ENCODE measurements around the gene TMEM60. TPM values are rescaled to one million over a fixed set of nuclear protein-coding genes. Genes with fewer than 3 reads are reported as not detected.

The TMEM60 gene
- polyA plus RNA-seq, 1 donor, result 28.0 TPM

GRCh38 chr7:77833136-77833535 lies 34.9 kb upstream of the TMEM60 start:
- WGBS (ENCODE audit: insufficient coverage, low lambda C conversion rate), result 100% methylated on average over 1 of the region's 1 CpG
- Histone ChIP-seq H3K9me3 (ENCODE audit: control insufficient read depth, low read depth, low read length) (no peaks in the 10 kb centered on the region), H3K27ac (ENCODE audit: low read length) (no peak overlapping the region)

DNA sequence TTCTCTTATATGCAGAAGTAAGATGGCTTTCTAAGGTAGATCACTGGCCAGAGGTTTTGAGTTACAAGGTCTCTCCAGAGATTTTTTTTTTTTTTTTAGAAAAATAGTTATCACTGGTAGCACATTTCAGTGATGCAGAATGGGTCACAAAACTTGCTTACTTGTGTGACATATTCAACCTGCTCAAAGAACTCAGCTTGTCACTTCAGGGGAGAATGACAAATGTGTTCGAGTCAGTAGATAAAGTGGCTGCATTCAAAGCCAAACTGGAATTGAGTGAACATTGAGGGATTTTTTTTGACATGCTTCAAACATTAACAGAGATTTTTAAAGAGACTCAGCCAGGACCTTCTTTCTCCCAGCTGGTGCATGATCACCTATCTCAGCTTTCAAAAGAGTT lies 33.7 kb upstream of the TMEM60 start:
- DNase-seq, result no peak
- WGBS (ENCODE audit: insufficient coverage, low lambda C conversion rate), result no CpG with 5 or more reads among the region's 1 CpG
- Histone ChIP-seq H3K9me3 (ENCODE audit: control insufficient read depth, low read depth, low read length) (no peaks in the 10 kb centered on the region), H3K27me3 (ENCODE audit: control insufficient read depth, insufficient read depth, low read length) (no peaks in the 10 kb centered on the region), H3K4me3 (ENCODE audit: low read length) (no peak overlapping the region), H3K27ac (ENCODE audit: low read length) (no peak overlapping the region), H3K4me1 (ENCODE audit: control insufficient read depth, insufficient read depth, low read length) (peaks cover 5% of the 10 kb centered on the region), H3K36me3 (ENCODE audit: control insufficient read depth, insufficient read depth, low read length) (no peaks in the 10 kb centered on the region)

More at GRCh38 chr7:77833136-77833535, 34.9 kb upstream of the TMEM60 start:
- no peak for DNase-seq
- Histone ChIP-seq H3K27me3 (ENCODE audit: control insufficient read depth, insufficient read depth, low read length) (no peaks in the 10 kb centered on the region), H3K4me1 (ENCODE audit: control insufficient read depth, insufficient read depth, low read length) (peaks cover 8% of the 10 kb centered on the region), H3K4me3 (ENCODE audit: low read length) (no peak overlapping the region), H3K36me3 (ENCODE audit: control insufficient read depth, insufficient read depth, low read length) (no peaks in the 10 kb centered on the region)

DNA sequence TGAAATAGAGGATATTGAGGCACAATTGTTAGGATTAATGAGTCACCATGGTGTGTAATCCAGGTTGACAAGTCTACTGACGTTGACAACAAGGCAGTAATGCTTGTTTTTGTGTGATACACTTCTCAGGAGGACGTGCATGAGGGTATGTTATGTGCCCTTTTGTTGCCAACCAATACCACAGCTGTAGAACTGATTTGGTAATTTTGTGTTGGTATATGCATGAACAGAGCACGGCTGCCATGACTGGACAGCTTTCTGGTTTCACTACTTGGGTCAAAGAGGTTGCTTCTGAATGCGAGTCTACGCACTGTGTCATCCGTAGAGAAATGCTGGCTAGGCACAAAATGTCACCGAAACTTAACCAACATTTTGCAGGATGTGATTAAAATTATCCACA lies 33.2 kb upstream of the TMEM60 start:
- Histone ChIP-seq H3K4me3 (ENCODE audit: low read length) (no peak overlapping the region), H3K27ac (ENCODE audit: low read length) (no peak overlapping the region), H3K27me3 (ENCODE audit: control insufficient read depth, insufficient read depth, low read length) (no peaks in the 10 kb centered on the region), H3K36me3 (ENCODE audit: control insufficient read depth, insufficient read depth, low read length) (no peaks in the 10 kb centered on the region), H3K9me3 (ENCODE audit: control insufficient read depth, low read depth, low read length) (no peaks in the 10 kb centered on the region), H3K4me1 (ENCODE audit: control insufficient read depth, insufficient read depth, low read length) (peaks cover 5% of the 10 kb centered on the region)
- 100% methylated on average over 1 of the region's 7 CpGs for WGBS (ENCODE audit: insufficient coverage, low lambda C conversion rate)
- DNase-seq, result no peak

DNA sequence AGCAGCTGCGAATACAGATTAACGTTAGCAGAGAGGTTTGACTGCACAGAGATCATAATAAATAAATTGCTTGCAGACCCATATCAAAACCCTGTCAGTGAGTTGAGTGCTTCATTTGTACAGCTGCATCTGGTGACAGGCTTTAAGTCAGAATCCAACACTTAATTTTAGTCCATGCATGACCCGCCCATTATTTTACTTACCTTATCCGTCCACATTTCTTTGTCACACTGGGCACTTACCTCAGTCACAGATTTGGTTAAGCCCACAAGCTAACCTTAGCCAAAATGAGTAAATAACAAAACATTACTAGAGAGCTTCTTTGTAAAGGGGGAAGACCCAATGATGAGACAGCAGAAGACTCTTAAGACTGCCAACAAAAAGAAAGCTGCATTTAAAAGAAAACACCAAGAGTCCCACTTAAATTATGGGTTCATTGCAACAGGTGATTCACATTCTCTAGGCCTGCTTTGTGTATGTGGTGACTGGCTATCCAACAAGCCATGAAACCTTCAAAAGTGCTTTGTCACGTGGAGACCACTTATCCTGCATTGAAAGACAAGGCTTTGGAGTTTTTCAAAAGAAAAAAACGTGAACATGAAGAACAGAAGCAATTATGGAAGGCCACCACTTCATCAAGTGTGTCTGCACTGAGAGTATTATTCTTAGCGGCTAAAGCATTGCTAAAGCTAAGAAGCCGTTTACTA lies 32.6 kb upstream of the TMEM60 start:
- WGBS (ENCODE audit: insufficient coverage, low lambda C conversion rate), result 86% methylated on average over 1 of the region's 8 CpGs
- peaks cover 5% of the 10 kb centered on the region for H3K4me1 ChIP-seq (ENCODE audit: control insufficient read depth, insufficient read depth, low read length)
- no peak overlapping the region for H3K4me3 ChIP-seq (ENCODE audit: low read length)

GRCh38 chr7:77827999-77828398 lies 29.8 kb upstream of the TMEM60 start:
- 80% methylated on average over 1 of the region's 2 CpGs for WGBS (ENCODE audit: insufficient coverage, low lambda C conversion rate)
- Histone ChIP-seq H3K27me3 (ENCODE audit: control insufficient read depth, insufficient read depth, low read length) (no peaks in the 10 kb centered on the region), H3K4me3 (ENCODE audit: low read length) (no peak overlapping the region), H3K4me1 (ENCODE audit: control insufficient read depth, insufficient read depth, low read length) (no peaks in the 10 kb centered on the region), H3K9me3 (ENCODE audit: control insufficient read depth, low read depth, low read length) (peaks cover 10% of the 10 kb centered on the region), H3K36me3 (ENCODE audit: control insufficient read depth, insufficient read depth, low read length) (no peaks in the 10 kb centered on the region), H3K27ac (ENCODE audit: low read length) (no peak overlapping the region)
- no peak for DNase-seq

More for the DNA sequence above, 32.6 kb upstream of the TMEM60 start:
- no peak for DNase-seq
- Histone ChIP-seq H3K27ac (ENCODE audit: low read length) (no peak overlapping the region), H3K36me3 (ENCODE audit: control insufficient read depth, insufficient read depth, low read length) (no peaks in the 10 kb centered on the region), H3K27me3 (ENCODE audit: control insufficient read depth, insufficient read depth, low read length) (no peaks in the 10 kb centered on the region), H3K9me3 (ENCODE audit: control insufficient read depth, low read depth, low read length) (no peaks in the 10 kb centered on the region)

DNA sequence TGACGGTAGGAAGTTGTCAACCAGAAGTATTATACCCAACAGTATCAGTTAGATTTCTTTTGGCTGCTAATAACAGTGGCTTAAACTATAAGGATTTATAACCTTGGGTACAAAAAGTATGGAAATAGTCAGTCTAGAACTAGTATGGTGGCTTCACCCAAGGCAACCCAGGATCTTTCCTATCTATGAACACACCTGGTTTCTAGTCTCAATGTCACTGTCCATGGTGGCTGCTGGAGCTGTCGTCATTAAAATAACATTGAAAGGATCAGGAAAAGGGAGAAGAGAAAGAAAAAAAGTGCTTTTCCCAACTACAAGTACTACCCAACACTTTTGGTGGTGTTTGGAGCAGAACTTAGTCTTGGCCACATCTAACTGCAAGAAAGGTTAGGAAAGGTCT lies 28.1 kb upstream of the TMEM60 start:
- DNase-seq, result no peak
- 83% methylated on average over 2 of the region's 2 CpGs for WGBS (ENCODE audit: insufficient coverage, low lambda C conversion rate)
- no peak overlapping the region for H3K27ac ChIP-seq (ENCODE audit: low read length)
- H3K36me3 ChIP-seq (ENCODE audit: control insufficient read depth, insufficient read depth, low read length), result no peaks in the 10 kb centered on the region
- H3K4me1 ChIP-seq (ENCODE audit: control insufficient read depth, insufficient read depth, low read length), result no peaks in the 10 kb centered on the region
- peaks cover 23% of the 10 kb centered on the region for H3K9me3 ChIP-seq (ENCODE audit: control insufficient read depth, low read depth, low read length)
- no peaks in the 10 kb centered on the region for H3K27me3 ChIP-seq (ENCODE audit: control insufficient read depth, insufficient read depth, low read length)
- H3K4me3 ChIP-seq (ENCODE audit: low read length), result no peak overlapping the region

- DNase-seq, result no peak
- H3K4me3 ChIP-seq (ENCODE audit: low read length), result no peak overlapping the region
- H3K27me3 ChIP-seq (ENCODE audit: control insufficient read depth, insufficient read depth, low read length), result no peaks in the 10 kb centered on the region
- H3K9me3 ChIP-seq (ENCODE audit: control insufficient read depth, low read depth, low read length), result peaks cover 32% of the 10 kb centered on the region
- H3K4me1 ChIP-seq (ENCODE audit: control insufficient read depth, insufficient read depth, low read length), result no peaks in the 10 kb centered on the region
- no CpG with 5 or more reads among the region's 3 CpGs for WGBS (ENCODE audit: insufficient coverage, low lambda C conversion rate)
- no peak overlapping the region for H3K27ac ChIP-seq (ENCODE audit: low read length)
- no peaks in the 10 kb centered on the region for H3K36me3 ChIP-seq (ENCODE audit: control insufficient read depth, insufficient read depth, low read length)
These were observed 26.9 kb upstream of the TMEM60 start for GRCh38 chr7:77825131-77825530.

DNA sequence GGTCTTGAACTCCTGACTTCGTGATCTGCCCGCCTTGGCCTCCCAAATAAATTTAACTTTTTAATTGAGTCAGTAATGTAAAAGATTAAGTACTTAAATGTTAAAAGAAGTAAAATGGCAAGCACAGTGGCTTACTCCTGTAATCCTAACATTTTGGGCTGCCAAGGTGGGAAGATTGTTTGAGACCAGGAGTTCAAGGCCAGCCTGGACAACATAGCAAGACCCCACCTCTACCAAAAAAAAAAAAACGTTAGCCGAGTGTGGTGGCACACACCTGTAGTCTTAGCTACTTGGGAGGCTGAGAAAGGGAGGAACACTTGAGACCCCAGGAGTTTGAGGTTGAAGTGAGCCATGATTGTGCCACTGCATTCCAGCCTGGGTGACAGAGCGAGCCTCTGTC lies 26.4 kb upstream of the TMEM60 start:
- Histone ChIP-seq H3K27ac (ENCODE audit: low read length) (no peak overlapping the region), H3K9me3 (ENCODE audit: control insufficient read depth, low read depth, low read length) (peaks cover 37% of the 10 kb centered on the region), H3K36me3 (ENCODE audit: control insufficient read depth, insufficient read depth, low read length) (no peaks in the 10 kb centered on the region), H3K27me3 (ENCODE audit: control insufficient read depth, insufficient read depth, low read length) (no peaks in the 10 kb centered on the region), H3K4me3 (ENCODE audit: low read length) (no peak overlapping the region), H3K4me1 (ENCODE audit: control insufficient read depth, insufficient read depth, low read length) (no peaks in the 10 kb centered on the region)
- no CpG with 5 or more reads among the region's 5 CpGs for WGBS (ENCODE audit: insufficient coverage, low lambda C conversion rate)
- DNase-seq, result no peak

DNA sequence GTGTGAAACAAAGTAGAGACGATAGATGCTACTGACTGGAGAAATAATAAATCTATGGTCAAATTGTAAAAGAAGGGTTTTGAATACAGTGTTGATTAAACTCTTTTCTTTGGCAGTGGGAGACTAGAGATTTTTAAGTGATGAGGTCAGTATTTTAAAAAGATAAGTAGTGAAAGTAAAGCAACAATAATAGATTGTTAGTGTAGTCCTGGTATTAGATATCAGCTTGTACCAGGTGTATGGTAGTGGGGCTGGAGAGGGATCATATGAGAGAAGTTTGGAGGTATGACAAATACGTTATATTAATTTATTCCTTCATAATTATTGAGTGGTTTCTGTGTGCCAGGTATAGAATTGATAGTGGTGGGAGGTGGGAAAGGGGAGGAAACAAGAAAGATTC lies 25.6 kb upstream of the TMEM60 start:
- H3K4me3 ChIP-seq (ENCODE audit: low read length), result no peak overlapping the region
- no peaks in the 10 kb centered on the region for H3K27me3 ChIP-seq (ENCODE audit: control insufficient read depth, insufficient read depth, low read length)
- no peaks in the 10 kb centered on the region for H3K36me3 ChIP-seq (ENCODE audit: control insufficient read depth, insufficient read depth, low read length)
- no peak overlapping the region for H3K27ac ChIP-seq (ENCODE audit: low read length)
- DNase-seq, result no peak
- H3K4me1 ChIP-seq (ENCODE audit: control insufficient read depth, insufficient read depth, low read length), result no peaks in the 10 kb centered on the region
- 100% methylated on average over 2 of the region's 2 CpGs for WGBS (ENCODE audit: insufficient coverage, low lambda C conversion rate)
- H3K9me3 ChIP-seq (ENCODE audit: control insufficient read depth, low read depth, low read length), result peaks cover 37% of the 10 kb centered on the region

- no peak overlapping the region for H3K4me3 ChIP-seq (ENCODE audit: low read length)
- WGBS (ENCODE audit: insufficient coverage, low lambda C conversion rate), result no CpG with 5 or more reads among the region's 1 CpG
- no peak overlapping the region for H3K27ac ChIP-seq (ENCODE audit: low read length)
- H3K36me3 ChIP-seq (ENCODE audit: control insufficient read depth, insufficient read depth, low read length), result no peaks in the 10 kb centered on the region
- H3K4me1 ChIP-seq (ENCODE audit: control insufficient read depth, insufficient read depth, low read length), result no peaks in the 10 kb centered on the region
- H3K9me3 ChIP-seq (ENCODE audit: control insufficient read depth, low read depth, low read length), result peaks cover 42% of the 10 kb centered on the region
- DNase-seq, result no peak
- no peaks in the 10 kb centered on the region for H3K27me3 ChIP-seq (ENCODE audit: control insufficient read depth, insufficient read depth, low read length)
These were observed 24.0 kb upstream of the TMEM60 start for GRCh38 chr7:77822269-77822668.

- no CpG with 5 or more reads among the region's 2 CpGs for WGBS (ENCODE audit: insufficient coverage, low lambda C conversion rate)
- Histone ChIP-seq H3K4me3 (ENCODE audit: low read length) (no peak overlapping the region), H3K27ac (ENCODE audit: low read length) (no peak overlapping the region), H3K27me3 (ENCODE audit: control insufficient read depth, insufficient read depth, low read length) (no peaks in the 10 kb centered on the region), H3K4me1 (ENCODE audit: control insufficient read depth, insufficient read depth, low read length) (no peaks in the 10 kb centered on the region), H3K9me3 (ENCODE audit: control insufficient read depth, low read depth, low read length) (peaks cover 42% of the 10 kb centered on the region), H3K36me3 (ENCODE audit: control insufficient read depth, insufficient read depth, low read length) (no peaks in the 10 kb centered on the region)
- DNase-seq, result no peak
These were observed 22.7 kb upstream of the TMEM60 start for GRCh38 chr7:77820967-77821366.
